ENCODE measurements around the gene XRCC1. TPM values are rescaled to one million over a fixed set of nuclear protein-coding genes. Genes with fewer than 3 reads are reported as not detected.

The XRCC1 gene
- total RNA-seq, 1 experiment from 2014 or later, result 20.1 TPM

DNA sequence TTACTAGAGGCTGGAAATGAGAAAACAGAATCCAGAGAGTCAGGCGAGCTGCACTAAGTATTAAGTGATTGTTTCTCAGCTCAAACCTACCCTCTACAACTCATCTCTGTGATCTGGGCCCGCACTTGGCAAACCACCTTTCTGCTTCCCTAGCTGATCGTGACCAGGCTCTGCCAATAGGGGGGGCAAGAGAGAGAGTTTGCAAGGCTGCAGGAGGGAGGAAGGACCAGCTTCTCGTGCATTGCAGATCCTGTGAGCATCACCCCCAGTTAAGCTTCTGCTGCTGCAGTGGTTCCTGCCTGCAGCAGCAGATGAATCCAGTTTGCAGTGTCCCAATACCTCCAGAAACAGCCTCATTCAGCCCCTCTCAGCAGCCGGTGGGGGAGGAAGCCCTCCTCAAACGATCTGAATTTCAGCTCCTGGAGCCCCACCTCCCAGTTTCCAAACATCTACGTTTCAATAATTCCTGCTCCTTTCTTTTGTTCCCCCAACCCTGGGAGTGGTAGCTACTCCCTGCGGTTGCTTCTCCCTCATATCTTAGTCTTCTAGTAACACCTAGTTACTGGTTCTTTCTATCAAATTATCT is 20.0 kb downstream of the XRCC1 start:
- POLR2A ChIA-PET, result no interaction called here
- no TSS peak for BruUV-seq (replicated peaks)
- no peaks in the 10 kb centered on the region for H3K4me1 ChIP-seq (ENCODE audit: control insufficient read depth, insufficient read depth, low read length)
- H3K4me3 ChIP-seq (ENCODE audit: low read depth in 2 of 2, low read length in 2 of 2), result no peak overlapping the region
- H3K9me3 ChIP-seq (ENCODE audit: control insufficient read depth, insufficient read depth, low read depth, low read length), result no peaks in the 10 kb centered on the region
- intact Hi-C loops (cut with micrococcal nuclease; ENCODE audit: unreplicated experiment), result no loop called here
- peak; percentile 53 for DNase-seq (ENCODE audit: low read depth, low spot score)
- CTCF ChIA-PET, result interaction anchor here (0.6 to 1.2 kb wide), 5 partner anchors 9 to 113 kb away, joined by 3 to 5 read pairs (median 3); partner anchors contain the start of genes IRGQ and ZNF576
- peak; percentile 86 for ATAC-seq
- no peaks in the 10 kb centered on the region for H3K27me3 ChIP-seq (ENCODE audit: control insufficient read depth, insufficient read depth, low read length)
- TF ChIP-seq, protein P1, sequence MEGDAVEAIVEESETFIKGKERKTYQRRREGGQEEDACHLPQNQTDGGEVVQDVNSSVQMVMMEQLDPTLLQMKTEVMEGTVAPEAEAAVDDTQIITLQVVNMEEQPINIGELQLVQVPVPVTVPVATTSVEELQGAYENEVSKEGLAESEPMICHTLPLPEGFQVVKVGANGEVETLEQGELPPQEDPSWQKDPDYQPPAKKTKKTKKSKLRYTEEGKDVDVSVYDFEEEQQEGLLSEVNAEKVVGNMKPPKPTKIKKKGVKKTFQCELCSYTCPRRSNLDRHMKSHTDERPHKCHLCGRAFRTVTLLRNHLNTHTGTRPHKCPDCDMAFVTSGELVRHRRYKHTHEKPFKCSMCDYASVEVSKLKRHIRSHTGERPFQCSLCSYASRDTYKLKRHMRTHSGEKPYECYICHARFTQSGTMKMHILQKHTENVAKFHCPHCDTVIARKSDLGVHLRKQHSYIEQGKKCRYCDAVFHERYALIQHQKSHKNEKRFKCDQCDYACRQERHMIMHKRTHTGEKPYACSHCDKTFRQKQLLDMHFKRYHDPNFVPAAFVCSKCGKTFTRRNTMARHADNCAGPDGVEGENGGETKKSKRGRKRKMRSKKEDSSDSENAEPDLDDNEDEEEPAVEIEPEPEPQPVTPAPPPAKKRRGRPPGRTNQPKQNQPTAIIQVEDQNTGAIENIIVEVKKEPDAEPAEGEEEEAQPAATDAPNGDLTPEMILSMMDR (IDR thresholded peaks at IDR 0.05), result peak; percentile 86
- no peak for TF ChIP-seq SIN3A (IDR thresholded peaks at IDR 0.05; ENCODE audit: borderline replicate concordance, insufficient read depth, low read depth, low read length)
- no peak for TF ChIP-seq POLR2AphosphoS5 (IDR thresholded peaks at IDR 0.05; ENCODE audit: low read depth, low read length)
- in situ Hi-C loops (cut with HindIII; ENCODE audit: low pct_unique_long_range_greater_than_20kb, low sequenced_read_pairs), result no loop called here
- no peaks in the 10 kb centered on the region for H3K36me3 ChIP-seq (ENCODE audit: control insufficient read depth, insufficient read depth, low read length)
- no peak overlapping the region for H3K27ac ChIP-seq (ENCODE audit: low read length)

DNA sequence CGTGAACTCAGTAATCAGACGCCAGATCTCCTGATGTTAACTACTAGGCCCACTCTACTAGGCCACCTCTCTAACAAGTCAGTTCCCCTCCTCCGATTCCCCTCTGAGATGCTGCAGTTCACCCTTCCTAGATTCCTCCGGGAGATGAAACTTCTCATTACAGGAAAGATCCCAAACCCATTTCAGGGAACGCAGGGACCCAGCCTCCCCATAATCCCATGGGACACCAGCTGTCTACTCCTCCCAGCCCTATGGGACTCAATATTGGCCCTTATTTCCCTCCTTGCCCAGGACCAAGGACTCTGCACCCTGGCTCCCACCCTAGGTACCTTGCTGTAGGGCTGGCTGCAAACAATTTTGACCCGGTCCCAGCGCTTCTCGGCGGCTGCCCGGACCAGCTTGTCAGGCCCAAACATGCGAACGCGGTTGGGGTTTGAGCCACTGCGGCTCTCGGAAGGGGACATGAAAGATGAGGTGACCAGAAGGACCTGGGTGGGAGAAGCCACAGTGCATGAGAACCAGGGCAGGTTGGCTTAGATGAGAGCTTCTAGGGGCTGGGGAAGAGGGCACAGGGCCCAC is 20.9 kb downstream of the XRCC1 start:
- no TSS peak for BruUV-seq (replicated peaks)
- Histone ChIP-seq H3K4me1 (ENCODE audit: control insufficient read depth, insufficient read depth, low read length) (no peaks in the 10 kb centered on the region), H3K4me3 (ENCODE audit: low read depth in 2 of 2, low read length in 2 of 2) (no peak overlapping the region), H3K9me3 (ENCODE audit: control insufficient read depth, insufficient read depth, low read depth, low read length) (no peaks in the 10 kb centered on the region), H3K27me3 (ENCODE audit: control insufficient read depth, insufficient read depth, low read length) (no peaks in the 10 kb centered on the region), H3K36me3 (ENCODE audit: control insufficient read depth, insufficient read depth, low read length) (no peaks in the 10 kb centered on the region), H3K27ac (ENCODE audit: low read length) (no peak overlapping the region)
- intact Hi-C loops (cut with micrococcal nuclease; ENCODE audit: unreplicated experiment), result no loop called here
- ATAC-seq (no peak), DNase-seq (ENCODE audit: low read depth, low spot score) (no peak)
- in situ Hi-C loops (cut with HindIII; ENCODE audit: low pct_unique_long_range_greater_than_20kb, low sequenced_read_pairs), result no loop called here
- ChIA-PET CTCF (interaction anchor here (0.6 to 1.2 kb wide), 5 partner anchors 10 to 114 kb away, joined by 3 to 5 read pairs (median 3); partner anchors contain the start of genes IRGQ and ZNF576), POLR2A (no interaction called here)
- TF ChIP-seq SIN3A (IDR thresholded peaks at IDR 0.05; ENCODE audit: borderline replicate concordance, insufficient read depth, low read depth, low read length) (no peak), TCF7L2 (IDR thresholded peaks at IDR 0.05; ENCODE audit: low read depth, low read length) (no peak), POLR2AphosphoS5 (IDR thresholded peaks at IDR 0.05; ENCODE audit: low read depth, low read length) (no peak)
- TF ChIP-seq, protein P2, sequence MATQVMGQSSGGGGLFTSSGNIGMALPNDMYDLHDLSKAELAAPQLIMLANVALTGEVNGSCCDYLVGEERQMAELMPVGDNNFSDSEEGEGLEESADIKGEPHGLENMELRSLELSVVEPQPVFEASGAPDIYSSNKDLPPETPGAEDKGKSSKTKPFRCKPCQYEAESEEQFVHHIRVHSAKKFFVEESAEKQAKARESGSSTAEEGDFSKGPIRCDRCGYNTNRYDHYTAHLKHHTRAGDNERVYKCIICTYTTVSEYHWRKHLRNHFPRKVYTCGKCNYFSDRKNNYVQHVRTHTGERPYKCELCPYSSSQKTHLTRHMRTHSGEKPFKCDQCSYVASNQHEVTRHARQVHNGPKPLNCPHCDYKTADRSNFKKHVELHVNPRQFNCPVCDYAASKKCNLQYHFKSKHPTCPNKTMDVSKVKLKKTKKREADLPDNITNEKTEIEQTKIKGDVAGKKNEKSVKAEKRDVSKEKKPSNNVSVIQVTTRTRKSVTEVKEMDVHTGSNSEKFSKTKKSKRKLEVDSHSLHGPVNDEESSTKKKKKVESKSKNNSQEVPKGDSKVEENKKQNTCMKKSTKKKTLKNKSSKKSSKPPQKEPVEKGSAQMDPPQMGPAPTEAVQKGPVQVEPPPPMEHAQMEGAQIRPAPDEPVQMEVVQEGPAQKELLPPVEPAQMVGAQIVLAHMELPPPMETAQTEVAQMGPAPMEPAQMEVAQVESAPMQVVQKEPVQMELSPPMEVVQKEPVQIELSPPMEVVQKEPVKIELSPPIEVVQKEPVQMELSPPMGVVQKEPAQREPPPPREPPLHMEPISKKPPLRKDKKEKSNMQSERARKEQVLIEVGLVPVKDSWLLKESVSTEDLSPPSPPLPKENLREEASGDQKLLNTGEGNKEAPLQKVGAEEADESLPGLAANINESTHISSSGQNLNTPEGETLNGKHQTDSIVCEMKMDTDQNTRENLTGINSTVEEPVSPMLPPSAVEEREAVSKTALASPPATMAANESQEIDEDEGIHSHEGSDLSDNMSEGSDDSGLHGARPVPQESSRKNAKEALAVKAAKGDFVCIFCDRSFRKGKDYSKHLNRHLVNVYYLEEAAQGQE (IDR thresholded peaks at IDR 0.05; ENCODE audit: insufficient read depth in 1 of 2, low read depth in 2 of 2, low read length in 1 of 2), result no peak
- TF ChIP-seq, protein P1 (IDR thresholded peaks at IDR 0.05), result no peak
